Activated CD4-positive, alpha-beta memory T cell treated with anti-CD3 and anti-CD28 coated beads, Interleukin-2, amount 10 ng/mL, durations not matched to agents 7 days and 5 days (primary cell): ENCODE results near the gene MRGPRE. TPM values are rescaled to one million over a fixed set of nuclear protein-coding genes. Genes with fewer than 3 reads are reported as not detected.
"Not testable (repeated sequence)": the region's sequence is repeated elsewhere in the genome, so short reads cannot be mapped to it uniquely, and the experiment has no call there.

Experiments used
- CTCF ChIA-PET: fragments of 350-600 bp; sonication (Branson Sonifier 250); formaldehyde crosslinking; loops from one replicate; lab custom pipeline; 2021; ENCODE audit warnings: antibody characterized with exemption, inconsistent platforms; lab: Charles Lee
- POLR2A ChIA-PET: fragments of 350-600 bp; sonication (Branson Sonifier 250); formaldehyde crosslinking; loops from one replicate; lab custom pipeline; 2021; ENCODE audit warnings: antibody characterized with exemption; lab: Charles Lee
- DNase-seq: peaks from one replicate; pipeline ENCODE4 v3.0.0-alpha.2; 2020
- H3K27ac Mint-ChIP-seq: one replicate; pipeline ENCODE4 v1.8.0; 2021; ENCODE audit warnings: mild to moderate bottlenecking, mixed read lengths
- H3K27me3 Mint-ChIP-seq: one replicate; pipeline ENCODE4 v1.8.0; 2021; ENCODE audit warnings: mixed read lengths
- H3K36me3 Mint-ChIP-seq: one replicate; pipeline ENCODE4 v1.8.0; 2021; ENCODE audit warnings: low read depth, mixed read lengths
- H3K4me1 Mint-ChIP-seq: one replicate; pipeline ENCODE4 v1.8.0; 2021; ENCODE audit warnings: mixed read lengths
- H3K4me3 Mint-ChIP-seq: one replicate; pipeline ENCODE4 v1.8.0; 2021; ENCODE audit warnings: mild to moderate bottlenecking, mixed read lengths
- H3K9me3 Mint-ChIP-seq: one replicate; pipeline ENCODE4 v1.8.0; 2021; ENCODE audit warnings: mixed read lengths
- total RNA-seq, 2 experiments: library from RNA; stranded (reverse); gene quantifications; one replicate each; pipeline ENCODE4 v1.2.3, GENCODE V29; 2021

MRGPRE gene, protein sequence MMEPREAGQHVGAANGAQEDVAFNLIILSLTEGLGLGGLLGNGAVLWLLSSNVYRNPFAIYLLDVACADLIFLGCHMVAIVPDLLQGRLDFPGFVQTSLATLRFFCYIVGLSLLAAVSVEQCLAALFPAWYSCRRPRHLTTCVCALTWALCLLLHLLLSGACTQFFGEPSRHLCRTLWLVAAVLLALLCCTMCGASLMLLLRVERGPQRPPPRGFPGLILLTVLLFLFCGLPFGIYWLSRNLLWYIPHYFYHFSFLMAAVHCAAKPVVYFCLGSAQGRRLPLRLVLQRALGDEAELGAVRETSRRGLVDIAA
- total RNA-seq: not detected

DNA sequence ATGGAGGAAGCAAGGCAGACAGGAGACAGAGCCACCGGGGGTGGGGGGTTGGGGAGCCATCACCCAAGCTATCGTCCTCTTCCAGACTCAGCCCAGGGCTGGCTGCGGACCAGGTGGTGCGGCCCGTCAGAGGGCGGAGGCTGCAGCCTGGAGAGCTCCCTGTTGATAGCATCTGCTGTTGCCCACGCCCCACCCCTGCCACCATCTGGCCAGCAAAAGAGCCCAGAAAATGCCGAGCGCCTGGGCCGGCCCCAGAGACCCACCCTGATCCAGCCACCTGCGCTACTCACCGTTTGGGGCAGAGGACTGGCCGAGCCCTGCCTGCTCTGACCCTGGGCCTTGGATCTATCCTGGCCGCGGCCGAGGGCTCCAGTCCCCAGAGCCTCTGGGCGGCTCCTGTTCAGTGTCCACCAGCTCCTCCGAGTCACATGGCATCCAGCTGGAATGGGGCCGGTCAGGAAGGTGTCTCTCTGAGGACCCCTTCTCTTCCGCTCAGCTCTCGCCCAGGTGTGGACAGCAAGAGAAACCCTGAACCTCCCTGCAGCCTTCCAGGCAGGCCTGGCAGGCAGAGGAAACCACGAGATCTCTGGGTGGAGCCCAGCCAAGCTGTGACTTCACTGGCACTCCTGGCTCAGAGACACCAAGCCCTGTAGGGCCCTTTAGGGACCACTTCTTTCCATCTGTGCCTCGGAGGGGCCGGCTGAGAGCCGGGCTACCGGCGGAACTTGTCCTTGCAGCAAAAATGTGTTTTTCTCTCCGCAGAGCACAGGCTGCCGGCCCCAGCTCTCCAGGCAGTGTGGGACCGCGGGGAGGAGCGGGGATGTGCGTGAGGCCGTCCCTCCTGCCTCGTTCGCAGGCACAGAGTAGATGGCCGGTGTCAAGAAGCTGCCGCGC lies at the start of gene MRGPRE:
MRGPRE (minus strand) TSS at position 567 of the 894 bp plus-strand sequence. CDS start 3,618 bp downstream, outside the sequence.
- no peak within 1 kb of the TSS for H3K4me3 Mint-ChIP-seq
- CTCF ChIA-PET: no interaction called here
- DNase-seq: no peak
- H3K36me3 Mint-ChIP-seq: no peaks in the 10 kb centered on the region
- no peak within 1 kb of the TSS for H3K27ac Mint-ChIP-seq
- no peaks in the 10 kb centered on the region for H3K4me1 Mint-ChIP-seq
- POLR2A ChIA-PET: no interaction called here
- no peaks in the 10 kb centered on the region for H3K9me3 Mint-ChIP-seq
- H3K27me3 Mint-ChIP-seq: peaks cover 2% of the 10 kb centered on the region

DNA sequence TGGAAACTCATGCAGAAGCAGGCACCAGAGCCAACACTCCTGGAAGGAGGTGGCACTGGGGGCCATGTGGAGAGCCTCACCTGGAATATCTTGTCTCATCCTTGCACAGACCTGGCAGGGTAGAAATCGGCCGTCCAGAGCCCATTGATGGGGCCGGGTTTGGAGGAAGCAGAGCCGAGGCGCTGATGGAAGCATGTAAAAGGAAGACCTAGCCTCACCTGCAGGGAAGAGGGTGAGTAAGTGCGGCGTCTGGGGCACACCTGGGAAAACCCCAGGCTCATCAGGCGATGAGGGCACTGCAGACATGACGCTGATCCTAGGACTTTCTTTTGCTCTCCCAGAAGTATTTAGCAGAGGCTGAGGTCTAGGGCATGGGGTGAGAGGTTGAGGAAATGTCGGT lies 48.9 kb upstream of the MRGPRE start:
- H3K4me1 Mint-ChIP-seq: not testable (repeated sequence)

DNA sequence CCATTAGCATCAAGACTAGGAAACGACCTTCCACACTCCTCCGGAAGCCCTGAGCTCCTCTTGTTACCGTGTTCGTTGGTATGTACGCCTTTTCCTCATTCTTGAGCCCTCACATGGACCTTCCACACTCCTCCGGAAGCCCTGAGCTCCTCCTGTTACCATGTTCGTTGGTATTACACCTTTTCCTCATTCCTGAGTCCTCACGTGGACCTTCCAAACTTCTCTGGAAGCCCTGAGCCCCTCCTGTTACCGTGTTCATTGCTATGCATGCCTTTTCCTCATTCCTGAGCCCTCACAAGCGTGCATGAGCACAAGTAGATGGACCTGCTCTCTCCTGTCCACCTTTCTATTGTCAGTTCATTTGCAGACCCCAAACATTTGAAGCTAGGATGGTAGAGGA lies 48.4 kb upstream of the MRGPRE start:
- H3K4me3 Mint-ChIP-seq, CTCF ChIA-PET, POLR2A ChIA-PET: not testable (repeated sequence)

More for the DNA sequence above, 48.9 kb upstream of the MRGPRE start:
- H3K27ac Mint-ChIP-seq, CTCF ChIA-PET, H3K4me3 Mint-ChIP-seq, POLR2A ChIA-PET, DNase-seq, H3K36me3 Mint-ChIP-seq, H3K27me3 Mint-ChIP-seq, H3K9me3 Mint-ChIP-seq: not testable (repeated sequence)

DNA sequence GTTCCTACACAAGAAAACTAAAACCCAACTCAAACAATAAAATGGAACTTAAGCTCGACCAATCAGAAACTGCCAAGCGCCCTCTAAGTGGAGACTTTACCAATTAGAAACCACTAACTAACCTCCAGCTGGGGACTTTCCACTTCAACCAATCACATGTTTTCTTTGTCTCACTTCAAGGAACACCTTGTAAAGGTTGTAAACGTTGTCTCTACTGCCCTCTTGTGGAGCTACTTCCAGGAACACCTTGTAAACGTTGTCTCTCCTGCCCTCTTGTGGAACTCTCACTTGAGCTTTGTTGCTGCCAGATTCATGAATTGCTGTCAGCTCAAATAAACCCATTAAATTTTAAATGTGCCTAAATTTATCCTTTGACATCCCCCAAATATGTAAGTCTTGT lies 46.7 kb upstream of the MRGPRE start:
- H3K27me3 Mint-ChIP-seq, POLR2A ChIA-PET, DNase-seq: not testable (repeated sequence)

More for the DNA sequence above, 48.4 kb upstream of the MRGPRE start:
- H3K36me3 Mint-ChIP-seq, H3K9me3 Mint-ChIP-seq, DNase-seq, H3K4me1 Mint-ChIP-seq, H3K27me3 Mint-ChIP-seq, H3K27ac Mint-ChIP-seq: not testable (repeated sequence)

DNA sequence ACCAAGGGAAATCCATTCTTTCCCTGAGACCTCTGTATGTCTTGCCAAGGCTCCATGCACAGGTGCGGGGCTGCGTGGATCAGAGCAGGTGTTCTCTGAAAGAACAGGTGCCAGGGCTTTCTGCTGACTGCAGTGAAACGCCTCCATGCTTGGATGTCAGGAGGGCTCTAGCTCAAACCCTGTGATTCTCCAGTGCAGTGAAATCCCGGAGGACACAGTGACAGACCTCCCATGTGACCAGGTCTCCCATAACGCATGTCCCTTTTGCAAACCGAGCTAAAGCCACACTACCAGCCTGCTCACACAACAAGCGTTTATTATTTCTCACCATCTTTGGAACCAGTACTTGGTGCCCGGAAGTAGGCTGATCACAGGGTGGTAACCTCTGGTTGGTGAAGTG lies 41.4 kb upstream of the MRGPRE start:
- CTCF ChIA-PET, H3K27me3 Mint-ChIP-seq, DNase-seq, H3K4me1 Mint-ChIP-seq, H3K36me3 Mint-ChIP-seq, H3K4me3 Mint-ChIP-seq, H3K27ac Mint-ChIP-seq, H3K9me3 Mint-ChIP-seq, POLR2A ChIA-PET: not testable (repeated sequence)

More for the DNA sequence above, 46.7 kb upstream of the MRGPRE start:
- H3K4me1 Mint-ChIP-seq, H3K27ac Mint-ChIP-seq, H3K36me3 Mint-ChIP-seq, CTCF ChIA-PET, H3K4me3 Mint-ChIP-seq, H3K9me3 Mint-ChIP-seq: not testable (repeated sequence)

DNA sequence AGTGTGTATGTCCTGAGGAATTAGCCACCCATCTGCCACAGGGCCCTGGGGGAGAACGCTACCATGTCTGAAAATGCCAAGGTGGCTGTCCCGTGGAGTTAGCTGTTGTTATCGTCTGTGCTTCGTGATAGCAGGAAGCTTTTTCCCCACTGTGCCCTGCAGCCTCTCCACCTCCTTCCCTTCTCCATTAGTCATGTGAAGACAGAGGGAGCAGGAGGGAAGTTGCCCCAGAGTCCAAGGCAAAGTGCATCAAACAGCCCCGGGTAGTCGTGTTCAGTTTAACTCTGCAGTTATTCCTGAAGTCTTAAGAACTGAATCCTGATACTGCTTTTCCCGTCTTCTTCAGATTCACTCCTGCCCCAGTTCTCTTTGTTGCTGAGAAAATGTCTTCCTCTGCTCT lies 30.3 kb upstream of the MRGPRE start:
- H3K27ac Mint-ChIP-seq, H3K27me3 Mint-ChIP-seq: not testable (repeated sequence)

DNA sequence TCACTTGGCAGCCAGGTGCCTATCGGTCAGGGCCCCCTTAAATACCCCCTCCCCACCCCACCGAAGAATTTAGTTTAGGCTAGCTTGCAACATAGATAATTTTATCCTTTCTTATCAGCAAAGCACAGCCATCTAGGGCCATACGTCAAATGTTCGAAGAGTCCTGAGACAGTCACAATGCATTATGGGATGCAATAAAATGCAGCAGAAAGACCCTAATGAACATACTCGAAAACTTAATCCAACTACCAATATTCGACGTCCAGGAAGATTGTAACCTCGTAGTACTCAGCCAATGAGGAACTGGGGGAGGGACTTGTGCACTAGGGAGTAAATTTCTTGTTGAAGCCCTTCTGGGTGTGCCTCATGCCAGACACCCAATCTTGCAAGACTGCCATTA lies 29.6 kb upstream of the MRGPRE start:
- H3K4me1 Mint-ChIP-seq, H3K27ac Mint-ChIP-seq, H3K36me3 Mint-ChIP-seq, CTCF ChIA-PET, H3K27me3 Mint-ChIP-seq, DNase-seq, H3K4me3 Mint-ChIP-seq, POLR2A ChIA-PET, H3K9me3 Mint-ChIP-seq: not testable (repeated sequence)

More for the DNA sequence above, 30.3 kb upstream of the MRGPRE start:
- H3K4me1 Mint-ChIP-seq, H3K36me3 Mint-ChIP-seq, POLR2A ChIA-PET, CTCF ChIA-PET, H3K4me3 Mint-ChIP-seq, DNase-seq, H3K9me3 Mint-ChIP-seq: not testable (repeated sequence)

DNA sequence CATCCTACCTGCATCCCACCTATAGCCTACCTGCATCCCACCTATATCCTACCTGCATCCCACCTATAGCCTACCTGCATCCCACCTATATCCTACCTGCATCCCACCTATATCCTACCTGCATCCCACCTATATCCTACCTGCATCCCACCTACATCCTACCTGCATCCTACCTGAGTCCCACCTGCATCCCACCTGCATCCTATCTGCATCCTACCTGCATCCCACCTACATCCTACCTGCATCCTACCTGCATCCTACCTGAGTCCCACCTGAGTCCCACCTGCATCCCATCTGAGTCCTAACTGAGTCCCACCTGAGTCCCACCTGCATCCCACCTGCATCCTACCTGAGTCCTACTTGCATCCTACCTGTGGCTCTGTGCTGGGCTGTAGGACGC lies 25.3 kb upstream of the MRGPRE start:
- DNase-seq, H3K9me3 Mint-ChIP-seq, H3K36me3 Mint-ChIP-seq, POLR2A ChIA-PET, H3K27ac Mint-ChIP-seq, H3K27me3 Mint-ChIP-seq, CTCF ChIA-PET, H3K4me1 Mint-ChIP-seq, H3K4me3 Mint-ChIP-seq: not testable (repeated sequence)

DNA sequence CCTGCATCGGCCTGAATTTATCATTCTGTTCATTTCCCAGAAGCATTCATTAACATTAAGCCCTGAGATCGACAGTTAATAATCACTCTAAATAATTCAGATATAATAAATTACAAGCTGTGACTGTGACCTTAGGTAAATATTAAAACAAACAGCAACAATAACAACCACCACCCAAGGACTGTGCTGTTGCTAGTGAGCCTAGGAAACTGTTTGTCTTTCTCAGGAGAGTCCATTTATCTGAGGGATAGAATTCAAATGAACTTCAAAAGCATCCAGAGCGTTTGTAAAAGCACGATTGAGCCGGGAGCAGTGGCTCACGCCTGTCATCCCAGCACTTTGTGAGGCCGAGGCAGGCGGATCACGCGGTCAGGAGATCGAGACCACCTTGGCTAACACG lies 23.0 kb upstream of the MRGPRE start:
- POLR2A ChIA-PET, H3K4me1 Mint-ChIP-seq, H3K27ac Mint-ChIP-seq, H3K36me3 Mint-ChIP-seq, H3K9me3 Mint-ChIP-seq, H3K4me3 Mint-ChIP-seq, H3K27me3 Mint-ChIP-seq, DNase-seq, CTCF ChIA-PET: not testable (repeated sequence)

DNA sequence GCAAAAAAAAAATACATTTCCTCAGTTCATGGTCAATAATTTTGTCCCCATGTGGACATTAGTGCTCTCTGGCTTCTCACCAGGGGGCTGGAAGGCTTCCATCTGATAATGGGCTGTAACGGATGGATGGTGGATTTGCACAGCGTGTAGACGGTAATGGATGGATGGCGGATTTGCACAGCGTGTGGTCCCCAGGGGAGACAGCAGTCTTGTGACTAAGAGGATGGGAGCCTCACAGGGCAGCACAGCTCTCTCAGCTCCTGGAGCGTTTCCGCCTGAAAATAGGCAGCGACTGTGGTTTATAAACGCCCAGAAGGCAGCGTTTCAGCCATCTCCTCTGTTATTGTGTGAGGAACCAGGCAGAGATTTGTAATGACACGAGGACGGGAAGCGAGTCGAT lies 22.6 kb upstream of the MRGPRE start:
- H3K4me1 Mint-ChIP-seq, POLR2A ChIA-PET, H3K36me3 Mint-ChIP-seq, H3K27me3 Mint-ChIP-seq, H3K9me3 Mint-ChIP-seq, H3K4me3 Mint-ChIP-seq, CTCF ChIA-PET, H3K27ac Mint-ChIP-seq, DNase-seq: not testable (repeated sequence)

DNA sequence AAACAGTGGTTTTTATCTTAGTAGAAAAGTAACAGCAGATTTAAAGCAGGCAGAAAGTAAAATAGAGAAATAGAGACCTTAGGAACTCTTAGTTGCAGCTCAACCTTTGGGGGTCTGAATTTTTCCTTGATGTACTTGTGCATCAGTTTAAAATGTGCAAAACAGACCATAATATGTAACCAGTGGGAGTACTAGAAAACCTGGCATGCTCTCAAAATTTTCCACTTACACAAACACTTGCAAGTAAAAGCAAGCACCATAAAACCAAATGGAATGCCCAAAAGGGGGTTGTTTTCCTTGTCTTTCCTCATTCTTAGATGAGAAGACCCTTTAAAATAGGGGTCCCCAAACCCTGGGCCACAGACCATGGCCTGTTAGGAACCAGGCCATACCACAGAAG lies 12.9 kb upstream of the MRGPRE start:
- Mint-ChIP-seq H3K27ac (no peak overlapping the region), H3K27me3 (peaks cover 18% of the 10 kb centered on the region), H3K36me3 (no peaks in the 10 kb centered on the region), H3K4me3 (no peak overlapping the region), H3K9me3 (no peaks in the 10 kb centered on the region), H3K4me1 (no peaks in the 10 kb centered on the region)
- DNase-seq: no peak
- ChIA-PET CTCF (interaction anchor here (1.3 kb wide), 1 partner anchor 153 kb away, joined by 3 read pairs; no protein-coding TSS in a partner anchor), POLR2A (no interaction called here)

DNA sequence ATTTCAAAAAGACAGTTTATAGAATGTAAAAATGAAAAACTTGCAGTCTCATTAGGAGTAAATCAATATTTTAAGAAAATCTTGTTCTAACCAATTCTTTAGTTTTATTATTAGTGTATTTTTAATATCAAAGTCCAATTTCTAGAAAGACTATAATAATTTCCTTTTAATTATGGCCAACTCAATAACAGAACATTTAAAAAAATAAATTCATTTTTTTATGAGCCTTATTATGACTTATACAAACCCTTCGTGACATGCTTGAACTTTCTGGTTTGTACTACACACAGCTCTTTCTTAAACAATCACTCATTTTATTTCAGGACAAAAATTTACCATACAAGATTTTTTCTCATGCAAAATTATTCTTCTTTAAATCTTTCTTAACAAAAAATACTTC lies 11.7 kb upstream of the MRGPRE start:
- Mint-ChIP-seq H3K4me1 (no peaks in the 10 kb centered on the region), H3K9me3 (no peaks in the 10 kb centered on the region), H3K27me3 (peaks cover 23% of the 10 kb centered on the region), H3K4me3 (no peak overlapping the region), H3K36me3 (no peaks in the 10 kb centered on the region), H3K27ac (no peak overlapping the region)
- ChIA-PET POLR2A (no interaction called here), CTCF (no interaction called here)
- DNase-seq: no peak

DNA sequence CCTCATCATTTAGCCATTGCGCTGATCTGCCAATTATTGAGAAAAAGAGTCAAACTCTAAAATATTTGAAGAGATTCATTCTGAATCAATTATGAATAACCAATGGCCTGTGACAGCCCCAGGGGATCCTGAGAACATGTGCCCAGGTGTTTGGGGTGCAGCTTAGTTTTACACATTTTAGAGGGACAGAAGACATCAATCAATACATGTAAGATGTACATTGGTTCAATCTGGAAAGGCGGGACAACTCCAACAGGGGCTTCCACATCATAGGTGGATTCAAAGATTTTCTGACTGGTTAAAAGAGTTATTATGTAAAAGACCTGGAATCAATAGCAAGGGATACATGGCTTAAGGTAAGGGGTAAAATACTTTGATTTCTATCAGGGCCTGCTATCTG lies 4.9 kb upstream of the MRGPRE start:
- H3K36me3 Mint-ChIP-seq: no peaks in the 10 kb centered on the region

More for the DNA sequence above, 4.9 kb upstream of the MRGPRE start:
- POLR2A ChIA-PET: no interaction called here
- no peak overlapping the region for H3K4me3 Mint-ChIP-seq
- H3K9me3 Mint-ChIP-seq: no peaks in the 10 kb centered on the region
- no peak overlapping the region for H3K27ac Mint-ChIP-seq
- H3K4me1 Mint-ChIP-seq: no peaks in the 10 kb centered on the region
- no peak for DNase-seq
- H3K27me3 Mint-ChIP-seq: peaks cover 9% of the 10 kb centered on the region
- CTCF ChIA-PET: no interaction called here
